ENCODE data around the gene NGFR. TPM values are rescaled to one million over a fixed set of nuclear protein-coding genes. Genes with fewer than 3 reads are reported as not detected.

The NGFR gene
- total RNA-seq, 1 experiment from 2014 or later = 60.6 TPM

GRCh38 chr17:49473900-49474751, 21.0 kb upstream of the NGFR start:
- ChIA-PET CTCF (no interaction called here), POLR2A (ENCODE audit: low non-redundant PET) (no interaction called here)
- H3K9me3 ChIP-seq (ENCODE audit: low read depth, low read length, poor library complexity, severe bottlenecking) = no peaks in the 10 kb centered on the region
- BruUV-seq (replicated peaks) = no TSS peak
- intact Hi-C loops (cut with micrococcal nuclease; ENCODE audit: unreplicated experiment) = no loop called here
- H3K4me1 ChIP-seq (ENCODE audit: insufficient read depth, low read length, poor library complexity, severe bottlenecking) = no peaks in the 10 kb centered on the region
- no peak for DNase-seq (ENCODE audit: low spot score)
- peaks cover 17% of the 10 kb centered on the region for H3K27me3 ChIP-seq (replicated peaks; ENCODE audit: insufficient read depth, low read depth, low read length, poor library complexity)
- no peak overlapping the region for H3K4me3 ChIP-seq (ENCODE audit: low read depth, low read length, poor library complexity, severe bottlenecking)
- TF ChIP-seq EZH2 (IDR thresholded peaks at IDR 0.05; ENCODE audit: borderline replicate concordance, low read depth, low read length, poor library complexity, severe bottlenecking) (no peak), CTCF (conservative IDR thresholded peaks at IDR 0.05; ENCODE audit: low read depth, low read length) (no peak)
- H3K36me3 ChIP-seq (ENCODE audit: insufficient read depth, low read length, poor library complexity, severe bottlenecking) = no peaks in the 10 kb centered on the region
- no peak overlapping the region for H3K27ac ChIP-seq (ENCODE audit: low read depth, low read length, poor library complexity, severe bottlenecking)

GRCh38 chr17:49477709-49478108, 17.4 kb upstream of the NGFR start:
- H3K9me3 ChIP-seq (ENCODE audit: low read depth, low read length, poor library complexity, severe bottlenecking) = no peaks in the 10 kb centered on the region
- intact Hi-C loops (cut with micrococcal nuclease; ENCODE audit: unreplicated experiment) = no loop called here
- POLR2A ChIA-PET (ENCODE audit: low non-redundant PET) = interaction anchor here (0.7 kb wide), 1 partner anchor 36 kb away, joined by 3 read pairs; no protein-coding TSS in a partner anchor

GRCh38 chr17:49480836-49481615, 14.1 kb upstream of the NGFR start:
- intact Hi-C loops (cut with micrococcal nuclease; ENCODE audit: unreplicated experiment) = no loop called here
- no TSS peak for BruUV-seq (replicated peaks)
- H3K4me3 ChIP-seq (ENCODE audit: low read depth, low read length, poor library complexity, severe bottlenecking) = no peak overlapping the region
- TF ChIP-seq CTCF (conservative IDR thresholded peaks at IDR 0.05; ENCODE audit: low read depth, low read length) = no peak
- no peak for TF ChIP-seq EZH2 (IDR thresholded peaks at IDR 0.05; ENCODE audit: borderline replicate concordance, low read depth, low read length, poor library complexity, severe bottlenecking)
- H3K36me3 ChIP-seq (ENCODE audit: insufficient read depth, low read length, poor library complexity, severe bottlenecking) = no peaks in the 10 kb centered on the region
- H3K9me3 ChIP-seq (ENCODE audit: low read depth, low read length, poor library complexity, severe bottlenecking) = no peaks in the 10 kb centered on the region
- H3K27me3 ChIP-seq (replicated peaks; ENCODE audit: insufficient read depth, low read depth, low read length, poor library complexity) = peaks cover 5% of the 10 kb centered on the region
- ChIA-PET CTCF (no interaction called here), POLR2A (ENCODE audit: low non-redundant PET) (no interaction called here)
- no peak for DNase-seq (ENCODE audit: low spot score)
- H3K4me1 ChIP-seq (ENCODE audit: insufficient read depth, low read length, poor library complexity, severe bottlenecking) = peaks cover 4% of the 10 kb centered on the region
- H3K27ac ChIP-seq (ENCODE audit: low read depth, low read length, poor library complexity, severe bottlenecking) = no peak overlapping the region

More at GRCh38 chr17:49477709-49478108, 17.4 kb upstream of the NGFR start:
- DNase-seq (ENCODE audit: low spot score) = no peak
- Histone ChIP-seq H3K27me3 (replicated peaks; ENCODE audit: insufficient read depth, low read depth, low read length, poor library complexity) (peaks cover 5% of the 10 kb centered on the region), H3K36me3 (ENCODE audit: insufficient read depth, low read length, poor library complexity, severe bottlenecking) (no peaks in the 10 kb centered on the region), H3K4me3 (ENCODE audit: low read depth, low read length, poor library complexity, severe bottlenecking) (no peak overlapping the region), H3K4me1 (ENCODE audit: insufficient read depth, low read length, poor library complexity, severe bottlenecking) (no peaks in the 10 kb centered on the region), H3K27ac (ENCODE audit: low read depth, low read length, poor library complexity, severe bottlenecking) (no peak overlapping the region)
- CTCF ChIA-PET = no interaction called here
- BruUV-seq (replicated peaks) = no TSS peak
- TF ChIP-seq CTCF (conservative IDR thresholded peaks at IDR 0.05; ENCODE audit: low read depth, low read length) = no peak
- no peak for TF ChIP-seq EZH2 (IDR thresholded peaks at IDR 0.05; ENCODE audit: borderline replicate concordance, low read depth, low read length, poor library complexity, severe bottlenecking)
